ENCODE measurements around the gene MAP2K3.
"Not testable (repeated sequence)": the region's sequence is repeated elsewhere in the genome, so short reads cannot be mapped to it uniquely, and the experiment has no call there.

The MAP2K3 gene

GRCh38 chr17:21297597-21297996 lies 13.1 kb downstream of the MAP2K3 start:
- no peak for DNase-seq

DNA sequence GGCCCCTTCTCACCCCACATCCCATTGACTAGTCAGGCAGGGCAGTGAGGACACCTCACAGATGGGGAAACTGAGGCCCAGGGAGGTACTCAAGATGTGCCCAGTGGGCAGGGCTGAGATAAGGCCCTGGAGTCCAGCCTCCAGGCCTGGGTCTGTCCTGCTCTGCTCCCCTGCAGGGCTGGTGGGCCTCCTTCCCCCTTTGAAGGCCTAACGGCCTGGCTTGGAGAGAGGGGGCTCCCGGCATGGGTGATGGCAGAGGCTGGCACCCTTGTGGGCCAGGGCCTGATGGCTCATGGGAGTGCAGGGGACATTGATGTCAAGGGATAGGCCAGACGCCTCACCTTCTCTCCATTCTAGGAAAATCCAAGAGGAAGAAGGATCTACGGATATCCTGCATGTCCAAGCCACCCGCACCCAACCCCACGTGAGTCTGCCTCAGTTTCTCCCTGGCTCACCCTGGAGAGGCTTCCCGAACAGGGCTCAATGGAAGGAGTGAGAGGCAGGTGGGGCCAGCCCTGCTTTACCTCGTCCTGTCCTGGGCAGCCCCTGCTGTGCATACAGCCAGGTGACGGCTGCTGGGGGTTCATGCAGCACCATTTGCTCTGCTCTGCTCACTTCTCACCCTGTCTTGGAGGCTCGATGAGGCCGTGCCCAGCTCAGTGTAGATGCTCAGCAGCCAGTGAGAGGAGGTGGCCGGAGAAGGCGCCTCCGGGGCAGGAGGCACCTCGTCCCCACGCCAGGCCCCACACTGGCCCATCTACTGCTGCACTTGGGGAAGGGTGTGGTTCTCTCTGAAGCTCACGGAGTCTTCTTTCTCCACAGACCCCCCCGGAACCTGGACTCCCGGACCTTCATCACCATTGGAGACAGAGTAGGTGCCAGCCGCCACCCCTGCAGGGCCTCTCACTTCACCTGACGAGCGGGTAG lies 13.8 kb downstream of the MAP2K3 start:
- no peak for DNase-seq

DNA sequence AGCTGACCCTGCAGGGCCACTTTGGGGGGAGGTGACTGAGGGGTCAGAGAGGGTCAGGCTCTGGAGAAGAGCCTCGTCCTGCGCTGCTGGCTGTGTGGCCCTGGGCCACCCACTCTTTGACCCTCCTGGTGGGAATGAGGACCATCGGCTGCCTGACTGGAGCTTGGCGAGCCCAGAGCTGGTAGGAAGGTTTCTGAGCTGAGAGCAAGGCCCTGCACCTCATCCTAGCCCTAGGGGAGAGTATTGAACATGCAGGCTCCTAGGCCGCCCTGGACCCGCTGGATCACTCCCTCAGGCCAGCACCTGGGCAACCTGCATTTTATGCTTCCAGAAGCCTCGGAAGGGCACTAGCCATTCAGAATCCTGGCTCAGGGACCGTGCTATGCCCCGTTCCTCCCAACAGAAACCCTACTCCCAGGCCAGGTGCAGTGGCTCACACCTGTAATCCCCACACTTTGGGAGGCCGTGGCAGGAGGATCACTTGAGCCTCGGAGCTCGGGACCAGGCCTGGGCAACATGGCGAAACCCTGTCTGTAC lies 14.5 kb downstream of the MAP2K3 start:
- no peak for DNase-seq

GRCh38 chr17:21299981-21300600 lies 15.6 kb downstream of the MAP2K3 start:
- DNase-seq: no peak

GRCh38 chr17:21300601-21301571 lies 16.4 kb downstream of the MAP2K3 start:
- DNase-seq: no peak

DNA sequence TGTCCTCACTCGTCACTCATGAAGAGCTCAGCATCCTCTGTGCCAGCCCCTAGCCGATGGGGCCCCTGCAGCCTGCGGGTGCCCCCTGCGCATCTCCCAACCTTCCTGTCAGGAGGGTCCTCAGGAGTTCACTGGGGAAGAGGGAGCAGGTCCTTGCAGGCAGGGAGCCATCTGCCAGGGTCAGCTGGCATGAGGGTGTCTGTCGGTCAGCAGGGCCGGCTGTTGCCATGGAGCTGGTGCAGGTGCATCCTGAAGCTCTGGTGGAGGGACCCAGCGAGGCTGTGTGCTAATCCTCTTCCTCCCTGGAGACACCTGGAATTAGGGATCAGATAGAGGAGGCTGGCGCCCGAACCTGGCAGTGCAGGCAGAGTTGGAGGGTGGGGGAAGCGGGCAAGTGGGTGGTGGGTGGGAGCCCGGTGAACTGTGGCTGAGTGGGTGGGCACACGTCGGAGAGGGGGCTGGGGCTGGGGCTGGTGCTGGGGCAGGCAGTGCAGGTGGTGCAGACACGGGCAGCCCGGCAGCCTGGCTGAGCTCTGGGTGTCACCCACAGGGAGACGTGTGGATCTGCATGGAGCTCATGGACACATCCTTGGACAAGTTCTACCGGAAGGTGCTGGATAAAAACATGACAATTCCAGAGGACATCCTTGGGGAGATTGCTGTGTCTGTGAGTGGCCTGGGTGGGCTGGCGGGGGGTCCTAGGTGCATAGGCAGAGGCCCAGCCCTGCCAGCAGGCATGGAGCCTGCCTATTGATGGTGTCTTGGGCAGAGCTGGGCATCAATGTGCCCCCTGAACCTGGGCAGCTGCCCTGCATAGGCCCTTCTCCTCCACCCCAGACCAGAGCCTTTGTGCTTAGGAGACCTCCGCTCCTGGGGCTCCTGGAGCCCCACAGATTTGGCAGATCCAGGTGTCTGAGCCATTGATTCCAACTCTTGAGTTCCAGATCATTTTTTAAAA lies 17.4 kb downstream of the MAP2K3 start:
- no peak for DNase-seq

DNA sequence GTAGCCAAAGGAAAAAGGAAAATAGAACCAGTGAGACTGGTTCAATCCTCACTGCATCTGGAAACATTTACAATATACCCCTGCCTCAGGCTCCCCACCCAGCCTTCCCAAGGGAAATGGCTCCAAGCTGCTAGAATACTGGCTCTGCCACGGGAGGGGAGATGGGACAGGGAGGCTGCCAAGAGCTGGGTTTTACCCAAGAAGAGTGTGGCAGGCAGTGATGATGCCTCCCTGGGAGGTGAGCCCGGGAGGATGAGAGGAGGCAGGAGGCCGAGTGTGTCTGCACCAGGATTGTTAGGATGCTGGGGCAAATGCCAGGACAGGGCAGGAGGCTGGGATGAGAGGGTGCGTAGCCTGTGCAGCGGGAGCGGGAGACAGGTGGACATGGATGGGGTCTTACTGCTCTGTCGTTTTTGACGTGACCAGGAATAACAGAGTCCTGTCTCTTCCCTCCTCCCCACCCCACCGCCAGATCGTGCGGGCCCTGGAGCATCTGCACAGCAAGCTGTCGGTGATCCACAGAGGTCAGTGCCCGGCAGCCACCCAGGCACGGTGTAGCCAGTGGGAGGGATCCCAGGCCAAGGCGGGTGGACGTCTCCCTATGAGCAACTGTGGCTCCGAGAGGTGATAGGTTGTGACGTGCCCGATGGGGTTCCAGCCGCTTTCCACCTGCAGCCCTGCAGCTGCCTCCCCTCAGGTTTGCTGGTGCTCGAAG lies 18.4 kb downstream of the MAP2K3 start:
- no peak for DNase-seq

DNA sequence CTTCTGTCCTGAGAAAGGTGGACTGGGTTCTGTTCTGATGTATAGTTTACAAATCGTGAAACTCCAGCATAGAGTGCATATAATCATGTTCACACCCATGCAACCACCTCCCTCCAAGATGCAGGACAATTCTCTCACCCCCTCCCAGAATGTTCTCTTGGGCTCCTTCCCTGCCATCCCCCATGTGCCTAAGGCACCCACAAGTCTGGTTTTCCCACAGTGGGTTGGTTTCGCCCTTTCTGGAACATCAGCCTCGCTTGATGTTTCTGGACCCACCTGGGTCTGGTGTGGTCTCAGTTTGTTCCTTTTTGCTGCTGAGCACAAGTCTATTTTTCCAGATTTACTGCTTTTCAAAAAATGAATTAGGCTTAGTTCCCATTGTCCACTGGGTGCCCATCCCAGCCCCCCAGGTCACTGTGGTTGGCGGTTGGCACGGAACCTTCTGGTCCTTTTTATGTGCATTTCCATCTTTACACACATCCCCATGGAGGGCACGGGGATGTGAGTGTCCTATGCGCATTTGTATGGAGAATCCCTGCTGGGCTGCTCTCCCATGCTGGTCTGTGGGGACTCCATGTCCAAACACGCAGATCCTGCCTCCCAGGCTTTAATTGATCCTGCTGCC lies 19.0 kb downstream of the MAP2K3 start:
- no peak for DNase-seq

- DNase-seq: no peak
Measured at GRCh38 chr17:21304091-21304490, 19.6 kb downstream of the MAP2K3 start.

GRCh38 chr17:21304551-21305151 lies 20.1 kb downstream of the MAP2K3 start:
- DNase-seq: not testable (repeated sequence)

- not testable (repeated sequence) for DNase-seq
Measured at GRCh38 chr17:21305431-21306180, 21.1 kb downstream of the MAP2K3 start.

- not testable (repeated sequence) for DNase-seq
Measured at GRCh38 chr17:21306611-21307272, 22.2 kb downstream of the MAP2K3 start.

DNA sequence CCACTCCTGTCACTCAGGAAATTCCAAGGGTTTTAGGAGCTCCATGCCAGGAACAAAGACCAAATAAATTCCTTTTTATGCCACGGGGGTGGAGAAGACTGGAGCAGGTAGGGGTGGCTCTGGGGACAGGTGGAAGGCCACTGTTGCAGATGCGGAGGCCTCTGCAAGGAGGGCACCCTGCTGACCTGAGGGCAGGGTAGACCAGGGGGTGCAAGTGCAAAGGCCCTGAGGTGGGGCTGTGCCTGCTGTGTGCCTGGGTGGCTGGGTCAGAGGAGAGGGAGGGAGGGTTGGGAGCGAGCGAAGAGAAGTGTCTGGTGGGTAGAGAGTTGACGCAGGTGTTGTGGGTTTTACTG lies 22.7 kb downstream of the MAP2K3 start:
- not testable (repeated sequence) for DNase-seq

- not testable (repeated sequence) for DNase-seq
Measured at GRCh38 chr17:21308931-21309381, 24.4 kb downstream of the MAP2K3 start.

GRCh38 chr17:21310061-21310765 lies 25.7 kb downstream of the MAP2K3 start:
- DNase-seq: not testable (repeated sequence)

- not testable (repeated sequence) for DNase-seq
Measured at GRCh38 chr17:21310766-21311602, 26.5 kb downstream of the MAP2K3 start.

DNA sequence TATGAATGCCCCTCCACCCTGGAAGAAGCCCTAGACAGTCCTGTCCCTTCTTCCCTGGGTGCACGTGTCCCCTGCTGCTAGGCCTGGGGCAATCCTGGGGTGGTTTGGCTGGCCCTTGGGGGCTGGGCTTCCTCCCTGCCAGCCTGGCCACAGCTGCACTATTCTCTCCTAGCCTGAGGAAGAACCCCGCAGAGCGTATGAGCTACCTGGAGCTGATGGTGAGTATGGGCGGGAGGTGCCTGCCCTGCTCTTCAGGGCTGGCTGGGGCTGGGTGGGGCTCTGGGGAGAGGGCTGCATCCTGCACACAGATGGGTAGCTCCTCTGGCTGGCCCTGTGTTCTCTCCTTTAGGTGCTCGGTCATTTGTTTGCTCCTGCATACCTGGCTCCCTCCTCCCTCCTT lies 28.8 kb downstream of the MAP2K3 start:
- no peak for DNase-seq
